Measurements from ENCODE around the gene LHFPL2.

GRCh38 chr5:78607864-78608263 is 40.7 kb downstream of the LHFPL2 start:
- TF ChIP-seq POLR2A (IDR thresholded peaks at IDR 0.05) = no peak
- no peak for TF ChIP-seq CTCF (IDR thresholded peaks at IDR 0.05)
- TF ChIP-seq EP300 (IDR thresholded peaks at IDR 0.05) = no peak
